Upper lobe of right lung (tissue), 1 donor: ENCODE results near the gene HDAC9. TPM values are rescaled to one million over a fixed set of nuclear protein-coding genes. Genes with fewer than 3 reads are reported as not detected.

ENCODE experiments used
- ATAC-seq: fragments of 200-7000 bp; cut with Tn5 transposase; one replicate; pipeline ENCODE4 v1.9.1; 2020; ENCODE audit warnings: mild to moderate bottlenecking, moderate library complexity
- DNase-seq: peaks from one replicate; pipeline ENCODE4 v3.0.0-alpha.2; 2020
- H3K27ac ChIP-seq: fragments of 200-600 bp; one replicate; pipeline ENCODE4 v1.8.0; 2022
- H3K27me3 ChIP-seq: fragments of 200-600 bp; one replicate; pipeline ENCODE4 v1.8.0; 2022; ENCODE audit warnings: mild to moderate bottlenecking
- H3K36me3 ChIP-seq: fragments of 200-600 bp; one replicate; pipeline ENCODE4 v1.8.0; 2022
- H3K4me1 ChIP-seq: fragments of 200-600 bp; one replicate; pipeline ENCODE4 v1.8.0; 2022
- H3K4me3 ChIP-seq: fragments of 200-600 bp; one replicate; pipeline ENCODE4 v1.8.0; 2022; ENCODE audit warnings: mild to moderate bottlenecking
- H3K9me3 ChIP-seq: fragments of 200-600 bp; one replicate; pipeline ENCODE4 v1.8.0; 2022
- intact Hi-C: fragments of 100-400 bp; cut with DNase I; formaldehyde crosslinking; loops from one replicate; pipeline ENCODE4 v1.11.0; 2022
- total RNA-seq: library from RNA; stranded (reverse); fragmentation: NEBNext Ultra II Directional; extraction: Animal tissue kit (Norgen Biotek cat#: 25700); gene quantifications from one replicate; pipeline ENCODE4 v1.2.1, GENCODE V29; 2021
- TF ChIP-seq, protein P1 (sequence below): fragments of 200-600 bp; IDR thresholded peaks from one replicate; pipeline ENCODE4 v1.8.0; 2022; ENCODE audit warnings: antibody characterized with exemption
- donor health status: DM: no; HTN: yes; CAD: no; lungs with severe emphysema.

HDAC9 gene
- total RNA-seq, 1 donor from 2014 or later, result 52.4 TPM

DNA sequence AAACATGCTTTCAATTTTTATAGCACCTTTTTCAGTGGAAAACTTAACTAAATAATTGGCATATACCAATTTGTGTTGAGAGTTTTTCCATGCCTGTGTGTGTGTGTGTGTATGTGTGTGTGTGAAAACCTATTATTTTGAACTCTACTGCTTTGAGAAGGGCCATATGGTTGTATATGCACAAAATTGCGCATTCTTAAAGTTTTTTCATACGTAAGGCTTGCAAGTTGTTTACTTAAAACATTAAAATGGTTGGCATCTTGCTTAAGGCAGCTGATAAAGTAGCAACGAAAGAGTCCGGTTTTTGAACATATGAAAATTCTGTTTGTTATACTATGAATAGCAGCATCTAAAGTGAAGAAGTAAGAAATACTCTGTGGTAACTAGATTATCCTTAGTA is 84.1 kb downstream of the HDAC9 start:
- H3K4me3 ChIP-seq, result no peak overlapping the region
- TF ChIP-seq, protein P1, sequence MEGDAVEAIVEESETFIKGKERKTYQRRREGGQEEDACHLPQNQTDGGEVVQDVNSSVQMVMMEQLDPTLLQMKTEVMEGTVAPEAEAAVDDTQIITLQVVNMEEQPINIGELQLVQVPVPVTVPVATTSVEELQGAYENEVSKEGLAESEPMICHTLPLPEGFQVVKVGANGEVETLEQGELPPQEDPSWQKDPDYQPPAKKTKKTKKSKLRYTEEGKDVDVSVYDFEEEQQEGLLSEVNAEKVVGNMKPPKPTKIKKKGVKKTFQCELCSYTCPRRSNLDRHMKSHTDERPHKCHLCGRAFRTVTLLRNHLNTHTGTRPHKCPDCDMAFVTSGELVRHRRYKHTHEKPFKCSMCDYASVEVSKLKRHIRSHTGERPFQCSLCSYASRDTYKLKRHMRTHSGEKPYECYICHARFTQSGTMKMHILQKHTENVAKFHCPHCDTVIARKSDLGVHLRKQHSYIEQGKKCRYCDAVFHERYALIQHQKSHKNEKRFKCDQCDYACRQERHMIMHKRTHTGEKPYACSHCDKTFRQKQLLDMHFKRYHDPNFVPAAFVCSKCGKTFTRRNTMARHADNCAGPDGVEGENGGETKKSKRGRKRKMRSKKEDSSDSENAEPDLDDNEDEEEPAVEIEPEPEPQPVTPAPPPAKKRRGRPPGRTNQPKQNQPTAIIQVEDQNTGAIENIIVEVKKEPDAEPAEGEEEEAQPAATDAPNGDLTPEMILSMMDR, result no peak
- H3K9me3 ChIP-seq, result no peaks in the 10 kb centered on the region
- DNase-seq, result no peak
- H3K27me3 ChIP-seq, result no peaks in the 10 kb centered on the region
- intact Hi-C loops, result no loop called here
- H3K27ac ChIP-seq, result no peak overlapping the region
- no peak for ATAC-seq
- no peaks in the 10 kb centered on the region for H3K4me1 ChIP-seq
- no peaks in the 10 kb centered on the region for H3K36me3 ChIP-seq

DNA sequence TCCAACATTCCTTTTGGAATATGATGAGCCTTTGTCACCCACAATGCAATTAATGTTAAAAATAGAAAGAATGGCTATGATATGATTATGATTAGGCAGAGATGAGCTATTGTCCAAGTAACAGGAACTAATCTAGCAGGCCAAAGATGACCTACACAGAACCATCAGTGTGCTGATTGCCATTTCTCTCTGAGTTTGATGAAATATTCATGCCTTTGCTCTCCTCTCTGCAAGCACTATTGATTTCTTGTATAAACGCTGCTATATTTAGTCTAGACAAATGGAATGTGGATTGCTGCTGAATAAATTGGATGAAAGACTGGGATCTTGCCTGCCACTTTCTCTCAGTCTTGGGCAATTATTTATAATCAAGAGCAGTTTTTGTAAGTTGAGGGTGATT is 85.4 kb downstream of the HDAC9 start:
- TF ChIP-seq, protein P1, result no peak
- no peaks in the 10 kb centered on the region for H3K27me3 ChIP-seq
- ATAC-seq (no peak), DNase-seq (no peak)
- H3K4me1 ChIP-seq, result no peaks in the 10 kb centered on the region
- H3K9me3 ChIP-seq, result no peaks in the 10 kb centered on the region
- no peaks in the 10 kb centered on the region for H3K36me3 ChIP-seq
- intact Hi-C loops, result no loop called here
- H3K27ac ChIP-seq, result no peak overlapping the region
- no peak overlapping the region for H3K4me3 ChIP-seq

DNA sequence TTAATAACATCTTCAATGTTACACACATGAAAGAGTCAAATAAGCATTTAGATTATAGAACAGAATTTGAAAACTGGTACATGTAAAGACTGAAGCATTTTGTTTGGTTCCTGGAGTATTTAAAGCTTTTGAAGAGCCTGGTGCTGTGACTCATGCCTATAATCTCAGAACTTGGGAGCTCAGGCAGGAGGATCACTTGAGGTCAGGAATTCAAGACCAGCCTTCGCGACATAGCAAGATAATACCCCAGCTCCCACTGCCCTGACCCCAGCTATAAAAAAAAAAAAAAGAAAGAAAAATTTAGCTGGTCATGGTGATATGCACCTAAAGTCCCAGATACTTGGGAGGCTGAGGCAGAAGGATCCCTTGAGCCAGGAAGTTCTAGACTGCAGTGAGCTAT is 87.8 kb downstream of the HDAC9 start:
- TF ChIP-seq, protein P1, result no peak
- intact Hi-C loops, result no loop called here
- Histone ChIP-seq H3K27me3 (no peaks in the 10 kb centered on the region), H3K4me3 (no peak overlapping the region), H3K9me3 (no peaks in the 10 kb centered on the region), H3K4me1 (no peaks in the 10 kb centered on the region), H3K36me3 (no peaks in the 10 kb centered on the region), H3K27ac (no peak overlapping the region)
- no peak for DNase-seq
- ATAC-seq, result no peak

DNA sequence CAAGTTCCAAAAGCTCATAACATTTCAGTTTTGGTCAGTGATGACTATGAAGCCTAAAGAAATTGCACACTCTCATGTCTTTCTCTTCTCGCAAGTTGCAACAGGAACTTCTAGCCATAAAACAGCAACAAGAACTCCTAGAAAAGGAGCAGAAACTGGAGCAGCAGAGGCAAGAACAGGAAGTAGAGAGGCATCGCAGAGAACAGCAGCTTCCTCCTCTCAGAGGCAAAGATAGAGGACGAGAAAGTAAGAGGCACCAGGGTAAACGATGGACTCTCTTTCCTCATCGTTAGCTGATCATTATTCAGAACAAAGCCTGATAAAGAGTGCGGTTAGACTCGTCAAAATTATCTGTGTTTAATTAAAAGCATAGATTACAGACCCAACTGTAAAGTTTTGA is 94.7 kb downstream of the HDAC9 start:
- H3K27ac ChIP-seq, result no peak overlapping the region
- ATAC-seq (peak; percentile 48), DNase-seq (no peak)
- intact Hi-C loops, result no loop called here
- H3K4me1 ChIP-seq, result no peaks in the 10 kb centered on the region
- TF ChIP-seq, protein P1, result no peak
- H3K36me3 ChIP-seq, result no peaks in the 10 kb centered on the region
- no peaks in the 10 kb centered on the region for H3K9me3 ChIP-seq
- H3K27me3 ChIP-seq, result no peaks in the 10 kb centered on the region
- no peak overlapping the region for H3K4me3 ChIP-seq

DNA sequence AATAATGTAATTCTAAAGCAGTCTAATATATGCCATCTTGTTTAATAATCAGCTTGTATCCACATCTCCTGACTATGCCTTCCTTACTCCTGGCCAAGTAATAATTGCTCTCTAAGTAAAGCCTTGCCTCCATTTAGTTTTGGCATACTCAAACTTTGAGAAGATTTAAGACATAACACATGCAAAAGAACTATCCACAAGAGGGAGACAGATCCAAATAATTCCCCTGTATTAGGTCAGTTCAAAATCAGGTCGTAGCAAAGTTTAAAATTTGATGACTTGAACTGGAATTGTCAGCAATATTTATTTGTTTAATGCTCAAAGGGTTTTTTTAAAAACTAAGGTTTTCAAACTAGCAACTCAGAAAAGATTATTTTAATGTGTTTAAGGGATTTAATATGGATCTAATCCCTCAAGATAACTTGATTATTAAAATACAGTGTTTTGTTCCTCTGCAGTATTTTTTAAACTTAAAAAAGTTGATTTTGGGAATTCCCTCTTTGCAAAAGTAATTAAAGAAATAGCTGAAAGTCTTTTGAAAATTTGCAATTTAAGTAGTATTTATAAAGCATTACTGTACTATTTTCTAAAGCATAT is 95.3 kb downstream of the HDAC9 start:
- Histone ChIP-seq H3K4me3 (no peak overlapping the region), H3K27ac (no peak overlapping the region), H3K9me3 (no peaks in the 10 kb centered on the region), H3K36me3 (no peaks in the 10 kb centered on the region), H3K4me1 (no peaks in the 10 kb centered on the region), H3K27me3 (no peaks in the 10 kb centered on the region)
- DNase-seq (no peak), ATAC-seq (peak; percentile 31)
- TF ChIP-seq, protein P1, result peak; percentile 54
- intact Hi-C loops, result no loop called here
